Measurements from ENCODE around the gene NRG3.

Gene NRG3

DNA sequence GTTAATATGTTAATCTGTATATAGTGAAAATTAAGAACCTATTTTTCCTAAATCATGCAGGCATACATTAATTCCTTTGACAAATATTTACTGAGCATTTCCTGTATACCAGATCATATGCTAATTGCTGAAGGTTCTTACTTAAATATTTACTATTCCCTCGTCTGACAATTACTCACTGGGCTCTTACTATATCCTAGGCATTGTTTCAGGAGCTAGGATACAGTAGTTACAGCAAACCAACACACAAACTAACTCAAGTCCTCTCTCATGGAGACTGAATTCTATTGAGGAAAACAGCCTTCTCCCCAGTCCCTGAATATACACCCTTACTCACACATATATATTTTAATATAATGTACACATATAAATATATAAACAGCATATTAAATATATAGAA lies 786.0 kb downstream of the NRG3 start:
- no peaks in the 10 kb centered on the region for H3K27me3 ChIP-seq (ENCODE audit: insufficient read depth, poor library complexity, severe bottlenecking)
- DNase-seq (ENCODE audit: low read depth in 1 of 2, low spot score in 1 of 2): no peak
- H3K27ac ChIP-seq (replicated peaks): no peak overlapping the region
- H3K4me3 ChIP-seq (replicated peaks; ENCODE audit: insufficient read depth, low read length): no peak overlapping the region
- TF ChIP-seq, protein P1, sequence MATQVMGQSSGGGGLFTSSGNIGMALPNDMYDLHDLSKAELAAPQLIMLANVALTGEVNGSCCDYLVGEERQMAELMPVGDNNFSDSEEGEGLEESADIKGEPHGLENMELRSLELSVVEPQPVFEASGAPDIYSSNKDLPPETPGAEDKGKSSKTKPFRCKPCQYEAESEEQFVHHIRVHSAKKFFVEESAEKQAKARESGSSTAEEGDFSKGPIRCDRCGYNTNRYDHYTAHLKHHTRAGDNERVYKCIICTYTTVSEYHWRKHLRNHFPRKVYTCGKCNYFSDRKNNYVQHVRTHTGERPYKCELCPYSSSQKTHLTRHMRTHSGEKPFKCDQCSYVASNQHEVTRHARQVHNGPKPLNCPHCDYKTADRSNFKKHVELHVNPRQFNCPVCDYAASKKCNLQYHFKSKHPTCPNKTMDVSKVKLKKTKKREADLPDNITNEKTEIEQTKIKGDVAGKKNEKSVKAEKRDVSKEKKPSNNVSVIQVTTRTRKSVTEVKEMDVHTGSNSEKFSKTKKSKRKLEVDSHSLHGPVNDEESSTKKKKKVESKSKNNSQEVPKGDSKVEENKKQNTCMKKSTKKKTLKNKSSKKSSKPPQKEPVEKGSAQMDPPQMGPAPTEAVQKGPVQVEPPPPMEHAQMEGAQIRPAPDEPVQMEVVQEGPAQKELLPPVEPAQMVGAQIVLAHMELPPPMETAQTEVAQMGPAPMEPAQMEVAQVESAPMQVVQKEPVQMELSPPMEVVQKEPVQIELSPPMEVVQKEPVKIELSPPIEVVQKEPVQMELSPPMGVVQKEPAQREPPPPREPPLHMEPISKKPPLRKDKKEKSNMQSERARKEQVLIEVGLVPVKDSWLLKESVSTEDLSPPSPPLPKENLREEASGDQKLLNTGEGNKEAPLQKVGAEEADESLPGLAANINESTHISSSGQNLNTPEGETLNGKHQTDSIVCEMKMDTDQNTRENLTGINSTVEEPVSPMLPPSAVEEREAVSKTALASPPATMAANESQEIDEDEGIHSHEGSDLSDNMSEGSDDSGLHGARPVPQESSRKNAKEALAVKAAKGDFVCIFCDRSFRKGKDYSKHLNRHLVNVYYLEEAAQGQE (IDR thresholded peaks at IDR 0.05; ENCODE audit: insufficient replicate concordance, low read depth): no peak
- no peak for TF ChIP-seq SPI1 (IDR thresholded peaks at IDR 0.05; ENCODE audit: borderline replicate concordance, low read depth)
- no peak for TF ChIP-seq POLR2AphosphoS5 (IDR thresholded peaks at IDR 0.05; ENCODE audit: low read depth)
- TF ChIP-seq, protein P2, sequence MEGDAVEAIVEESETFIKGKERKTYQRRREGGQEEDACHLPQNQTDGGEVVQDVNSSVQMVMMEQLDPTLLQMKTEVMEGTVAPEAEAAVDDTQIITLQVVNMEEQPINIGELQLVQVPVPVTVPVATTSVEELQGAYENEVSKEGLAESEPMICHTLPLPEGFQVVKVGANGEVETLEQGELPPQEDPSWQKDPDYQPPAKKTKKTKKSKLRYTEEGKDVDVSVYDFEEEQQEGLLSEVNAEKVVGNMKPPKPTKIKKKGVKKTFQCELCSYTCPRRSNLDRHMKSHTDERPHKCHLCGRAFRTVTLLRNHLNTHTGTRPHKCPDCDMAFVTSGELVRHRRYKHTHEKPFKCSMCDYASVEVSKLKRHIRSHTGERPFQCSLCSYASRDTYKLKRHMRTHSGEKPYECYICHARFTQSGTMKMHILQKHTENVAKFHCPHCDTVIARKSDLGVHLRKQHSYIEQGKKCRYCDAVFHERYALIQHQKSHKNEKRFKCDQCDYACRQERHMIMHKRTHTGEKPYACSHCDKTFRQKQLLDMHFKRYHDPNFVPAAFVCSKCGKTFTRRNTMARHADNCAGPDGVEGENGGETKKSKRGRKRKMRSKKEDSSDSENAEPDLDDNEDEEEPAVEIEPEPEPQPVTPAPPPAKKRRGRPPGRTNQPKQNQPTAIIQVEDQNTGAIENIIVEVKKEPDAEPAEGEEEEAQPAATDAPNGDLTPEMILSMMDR (IDR thresholded peaks at IDR 0.05; ENCODE audit: insufficient read depth, low read length): no peak
- TF ChIP-seq GABPA (IDR thresholded peaks at IDR 0.05; ENCODE audit: low read depth): no peak

DNA sequence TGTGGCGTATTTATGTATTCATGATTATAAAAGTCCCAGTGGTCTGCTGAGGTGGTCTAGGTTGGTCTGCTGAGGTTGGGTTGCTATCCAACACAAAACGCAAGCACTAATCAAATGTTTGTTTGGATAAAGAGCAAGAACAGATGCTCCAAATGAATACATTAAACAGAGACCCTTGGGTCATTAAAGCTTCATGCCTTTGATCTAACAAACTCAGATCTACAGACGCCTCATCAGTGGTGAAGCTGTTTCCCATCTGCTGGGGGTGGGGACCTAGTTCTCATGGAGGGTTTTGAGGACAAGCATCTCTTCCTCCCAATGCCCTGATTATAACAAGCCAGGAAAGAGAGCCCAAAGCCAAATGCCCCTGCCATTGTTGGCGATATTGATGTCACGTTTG lies 786.7 kb downstream of the NRG3 start:
- no peak overlapping the region for H3K27ac ChIP-seq (replicated peaks)
- TF ChIP-seq, protein P1 (IDR thresholded peaks at IDR 0.05; ENCODE audit: insufficient replicate concordance, low read depth): no peak
- TF ChIP-seq, protein P2 (IDR thresholded peaks at IDR 0.05; ENCODE audit: insufficient read depth, low read length): no peak
- TF ChIP-seq POLR2AphosphoS5 (IDR thresholded peaks at IDR 0.05; ENCODE audit: low read depth) (no peak), SPI1 (IDR thresholded peaks at IDR 0.05; ENCODE audit: borderline replicate concordance, low read depth) (no peak), GABPA (IDR thresholded peaks at IDR 0.05; ENCODE audit: low read depth) (no peak)
- DNase-seq (ENCODE audit: low read depth in 1 of 2, low spot score in 1 of 2): no peak
- no peaks in the 10 kb centered on the region for H3K27me3 ChIP-seq (ENCODE audit: insufficient read depth, poor library complexity, severe bottlenecking)
- H3K4me3 ChIP-seq (replicated peaks; ENCODE audit: insufficient read depth, low read length): no peak overlapping the region

DNA sequence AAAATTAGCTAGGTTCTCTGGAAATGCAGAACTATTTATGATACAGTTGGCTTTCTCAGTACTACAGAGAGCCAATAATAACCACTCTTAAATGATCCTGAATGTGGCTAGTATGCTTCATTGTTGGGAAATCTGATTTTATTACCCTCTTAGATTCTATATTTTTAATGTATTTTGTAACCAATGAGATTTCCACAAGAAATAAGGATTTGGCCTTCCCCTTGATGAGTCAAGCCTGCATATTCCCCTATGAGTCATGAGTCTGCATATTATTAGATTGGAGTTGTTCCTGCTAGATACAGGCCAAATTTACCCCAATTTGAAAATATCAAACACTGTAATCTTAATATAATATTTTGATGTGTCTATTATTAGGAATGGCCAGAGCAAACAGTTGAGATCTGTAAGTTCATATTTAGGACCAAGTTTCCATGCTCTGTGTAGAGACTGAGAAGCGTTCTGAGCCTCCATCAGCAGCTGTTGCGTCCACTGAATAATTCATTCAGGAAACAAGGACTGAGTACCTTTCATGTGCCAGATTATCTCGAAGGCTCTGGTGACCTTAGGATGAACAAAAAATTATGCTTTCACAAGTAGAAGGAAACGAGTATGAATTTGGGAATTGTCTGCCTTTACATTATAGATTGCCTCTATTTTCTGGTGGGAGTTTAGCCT lies 793.4 kb downstream of the NRG3 start:
- TF ChIP-seq, protein P2 (IDR thresholded peaks at IDR 0.05; ENCODE audit: insufficient read depth, low read length): no peak
- TF ChIP-seq GABPA (IDR thresholded peaks at IDR 0.05; ENCODE audit: low read depth) (no peak), POLR2AphosphoS5 (IDR thresholded peaks at IDR 0.05; ENCODE audit: low read depth) (no peak), SPI1 (IDR thresholded peaks at IDR 0.05; ENCODE audit: borderline replicate concordance, low read depth) (no peak)
- no peak for DNase-seq (ENCODE audit: low read depth in 1 of 2, low spot score in 1 of 2)
- no peak overlapping the region for H3K4me3 ChIP-seq (replicated peaks; ENCODE audit: insufficient read depth, low read length)
- H3K27ac ChIP-seq (replicated peaks): no peak overlapping the region
- H3K27me3 ChIP-seq (ENCODE audit: insufficient read depth, poor library complexity, severe bottlenecking): no peaks in the 10 kb centered on the region

DNA sequence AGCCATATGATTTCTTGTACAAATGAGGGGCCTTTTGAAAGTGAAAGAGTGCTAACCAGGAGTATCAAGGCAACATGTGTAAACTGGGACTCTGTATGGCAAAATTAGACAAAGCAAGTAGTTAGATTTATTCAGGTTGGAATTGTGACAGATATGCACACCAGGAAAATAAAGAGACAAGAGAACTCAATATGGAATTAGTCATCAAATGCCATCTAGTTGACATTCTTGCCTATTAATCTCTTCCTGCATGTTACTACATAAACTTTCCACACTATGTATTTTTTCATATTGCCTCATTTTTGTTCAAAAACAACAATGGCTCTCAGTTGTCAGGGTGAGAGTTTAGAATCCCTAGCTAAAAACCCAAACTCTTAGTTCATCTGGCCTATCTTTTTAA lies 799.0 kb downstream of the NRG3 start:
- no peak for TF ChIP-seq GABPA (IDR thresholded peaks at IDR 0.05; ENCODE audit: low read depth)
- TF ChIP-seq, protein P1 (IDR thresholded peaks at IDR 0.05; ENCODE audit: insufficient replicate concordance, low read depth): no peak
- TF ChIP-seq, protein P2 (IDR thresholded peaks at IDR 0.05; ENCODE audit: insufficient read depth, low read length): no peak
- no peak for TF ChIP-seq POLR2AphosphoS5 (IDR thresholded peaks at IDR 0.05; ENCODE audit: low read depth)
- TF ChIP-seq SPI1 (IDR thresholded peaks at IDR 0.05; ENCODE audit: borderline replicate concordance, low read depth): no peak
- no peak for DNase-seq (ENCODE audit: low read depth in 1 of 2, low spot score in 1 of 2)
- Histone ChIP-seq H3K27me3 (ENCODE audit: insufficient read depth, poor library complexity, severe bottlenecking) (no peaks in the 10 kb centered on the region), H3K4me3 (replicated peaks; ENCODE audit: insufficient read depth, low read length) (no peak overlapping the region), H3K27ac (replicated peaks) (no peak overlapping the region)
